AG09309 (cell line): ENCODE measurements around the gene MLLT10.

Source experiments
- DNase-seq: peaks from one replicate; pipeline ENCODE4 v3.0.0-alpha.2; 2010; ENCODE audit warnings: low read depth
- H3K4me3 ChIP-seq: 2 replicates; pipeline ENCODE4 v1.5.1; 2011; ENCODE audit warnings: mild to moderate bottlenecking, low read depth, low read length, moderate library complexity; ENCODE audit not compliant: control insufficient read depth
- CTCF ChIP-seq: IDR thresholded peaks from 2 replicates; pipeline ENCODE4 v1.5.1; 2011; ENCODE audit warnings: mild to moderate bottlenecking, low read depth, low read length, inconsistent platforms; ENCODE audit not compliant: insufficient read depth, control insufficient read depth; ENCODE audit errors: missing control alignments

The MLLT10 gene

GRCh38 chr10:21692916-21693315 lies 158.9 kb downstream of the MLLT10 start:
- no peak for TF ChIP-seq CTCF
- no peak overlapping the region for H3K4me3 ChIP-seq
- no peak for DNase-seq

- H3K4me3 ChIP-seq: no peak overlapping the region
- DNase-seq: no peak
- no peak for TF ChIP-seq CTCF
These were observed 159.4 kb downstream of the MLLT10 start for GRCh38 chr10:21693418-21693817.

DNA sequence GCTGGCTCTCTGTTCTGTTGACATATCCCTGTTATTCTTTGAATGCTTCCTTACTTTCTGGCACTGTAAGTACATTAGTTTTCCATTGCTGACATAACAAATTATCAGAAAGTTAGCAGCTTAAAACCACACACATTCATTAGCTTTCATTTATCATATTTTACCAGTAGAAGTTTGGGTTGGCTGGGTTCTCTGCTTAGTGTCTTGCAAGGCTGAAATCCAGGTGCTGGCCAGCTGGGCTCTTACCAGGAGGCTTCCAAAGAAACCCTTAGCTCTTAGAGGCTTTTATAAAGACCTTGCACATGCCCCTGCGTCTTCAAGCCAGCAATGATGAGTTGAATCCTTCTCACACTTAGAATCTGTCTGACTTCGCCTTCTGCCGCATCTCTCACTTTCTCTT lies 160.6 kb downstream of the MLLT10 start:
- DNase-seq: no peak
- no peak overlapping the region for H3K4me3 ChIP-seq
- no peak for TF ChIP-seq CTCF

GRCh38 chr10:21696302-21696701 lies 162.3 kb downstream of the MLLT10 start:
- DNase-seq: no peak
- no peak overlapping the region for H3K4me3 ChIP-seq
- no peak for TF ChIP-seq CTCF

GRCh38 chr10:21699575-21699974 lies 165.5 kb downstream of the MLLT10 start:
- no peak for DNase-seq
- no peak for TF ChIP-seq CTCF
- no peak overlapping the region for H3K4me3 ChIP-seq

- H3K4me3 ChIP-seq: no peak overlapping the region
- DNase-seq: no peak
- no peak for TF ChIP-seq CTCF
These were observed 166.4 kb downstream of the MLLT10 start for GRCh38 chr10:21700474-21700873.

- DNase-seq: no peak
- no peak for TF ChIP-seq CTCF
These were observed 168.6 kb downstream of the MLLT10 start for GRCh38 chr10:21702633-21703111.

More at GRCh38 chr10:21702633-21703111, 168.6 kb downstream of the MLLT10 start:
- H3K4me3 ChIP-seq: no peak overlapping the region
